ENCODE data around the gene CHCHD5. TPM values are rescaled to one million over a fixed set of nuclear protein-coding genes. Genes with fewer than 3 reads are reported as not detected.
"Not testable (repeated sequence)": the region's sequence is repeated elsewhere in the genome, so short reads cannot be mapped to it uniquely, and the experiment has no call there.

Gene CHCHD5
- polyA plus RNA-seq, 4 donors: 28.0 to 50.8 (median 38.8) TPM

GRCh38 chr2:112606547-112606946 is 22.1 kb downstream of the CHCHD5 start:
- DNase-seq (peak in 1 of 2 donors; percentile 92), FAIRE-seq (no peak)
- 38 to 54% (median 50%) methylated on average over 4 of the region's 4 CpGs for WGBS, 3 donors

DNA sequence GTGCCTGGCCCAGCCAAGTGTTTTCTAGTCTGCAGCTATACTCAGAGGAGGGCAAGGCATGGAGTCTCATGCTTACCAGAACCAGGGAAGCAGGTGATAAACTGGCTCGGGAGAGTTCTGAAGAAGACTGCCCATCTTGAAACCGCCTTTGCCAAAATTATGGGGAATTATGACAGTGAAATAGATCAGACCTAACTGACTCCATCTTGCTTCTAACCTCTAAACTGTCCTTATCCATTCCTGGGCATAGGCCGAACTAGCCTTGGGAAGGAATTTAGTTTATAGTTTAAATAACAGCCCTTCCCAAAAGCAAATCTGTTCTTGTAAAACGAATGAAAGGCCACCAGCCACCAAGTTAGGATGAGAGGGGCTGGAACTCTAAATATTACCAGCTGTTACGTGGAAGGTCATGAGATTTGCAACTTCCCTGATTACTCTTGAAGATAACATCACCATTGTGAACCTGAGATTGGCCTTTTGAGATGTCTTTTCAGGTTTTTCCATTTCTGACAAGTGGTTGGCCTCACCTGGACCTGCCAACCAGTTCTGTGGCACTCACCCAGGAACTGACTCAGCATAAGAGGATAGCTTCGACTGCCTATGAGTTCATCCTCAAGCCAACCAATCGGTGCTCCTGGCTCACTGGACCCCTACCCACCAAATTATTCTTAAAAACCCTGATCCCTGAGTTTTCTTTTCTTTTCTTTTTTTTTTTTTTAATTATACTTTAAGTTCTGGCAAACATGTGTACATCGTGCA is 23.4 kb downstream of the CHCHD5 start:
- DNase-seq: no peak
- no peak for FAIRE-seq
- no peaks in the 10 kb centered on the region for H3K36me3 ChIP-seq (ENCODE audit: control insufficient read depth in 3 of 3, insufficient read depth in 2 of 3, low read depth in 1 of 3, low read length in 3 of 3)
- H3K4me1 ChIP-seq (ENCODE audit: control insufficient read depth in 3 of 3, insufficient read depth in 2 of 3, low read depth in 1 of 3, low read length in 2 of 3): peaks cover 0 to 3% (median 0%) of the 10 kb centered on the region in 3 donors
- WGBS, 3 donors: 80 to 86% (median 82%) methylated on average over 8 of the region's 8 CpGs
- H3K4me3 ChIP-seq (ENCODE audit: low read depth in 1 of 3, low read length in 3 of 3): no peak overlapping the region
- no peak overlapping the region for H3K27ac ChIP-seq (ENCODE audit: low read depth in 1 of 3, low read length in 2 of 3)
- peaks cover 0 to 3% of the 10 kb centered on the region in 2 donors for H3K9me3 ChIP-seq (ENCODE audit: control insufficient read depth in 2 of 2, insufficient read depth in 1 of 2, low read depth in 1 of 2, low read length in 1 of 2)
- H3K27me3 ChIP-seq (ENCODE audit: control insufficient read depth in 3 of 3, insufficient read depth in 3 of 3, low read length in 3 of 3): no peaks in the 10 kb centered on the region

More at GRCh38 chr2:112606547-112606946, 22.1 kb downstream of the CHCHD5 start:
- Histone ChIP-seq H3K4me3 (ENCODE audit: low read depth in 1 of 3, low read length in 3 of 3) (no peak overlapping the region), H3K9me3 (ENCODE audit: control insufficient read depth in 2 of 2, insufficient read depth in 1 of 2, low read depth in 1 of 2, low read length in 1 of 2) (peaks cover 0 to 3% of the 10 kb centered on the region in 2 donors), H3K36me3 (ENCODE audit: control insufficient read depth in 3 of 3, insufficient read depth in 2 of 3, low read depth in 1 of 3, low read length in 3 of 3) (no peaks in the 10 kb centered on the region), H3K27me3 (ENCODE audit: control insufficient read depth in 3 of 3, insufficient read depth in 3 of 3, low read length in 3 of 3) (no peaks in the 10 kb centered on the region), H3K4me1 (ENCODE audit: control insufficient read depth in 3 of 3, insufficient read depth in 2 of 3, low read depth in 1 of 3, low read length in 2 of 3) (peaks cover 0 to 3% (median 0%) of the 10 kb centered on the region in 3 donors), H3K27ac (ENCODE audit: low read depth in 1 of 3, low read length in 2 of 3) (peak overlapping the region in 2 of 3 donors; percentile 69 to 79)

- not testable (repeated sequence) for FAIRE-seq; H3K27me3 ChIP-seq (ENCODE audit: control insufficient read depth in 3 of 3, insufficient read depth in 3 of 3, low read length in 3 of 3); H3K36me3 ChIP-seq (ENCODE audit: control insufficient read depth in 3 of 3, insufficient read depth in 2 of 3, low read depth in 1 of 3, low read length in 3 of 3); H3K4me3 ChIP-seq (ENCODE audit: low read depth in 1 of 3, low read length in 3 of 3); H3K27ac ChIP-seq (ENCODE audit: low read depth in 1 of 3, low read length in 2 of 3); H3K4me1 ChIP-seq (ENCODE audit: control insufficient read depth in 3 of 3, insufficient read depth in 2 of 3, low read depth in 1 of 3, low read length in 2 of 3); H3K9me3 ChIP-seq (ENCODE audit: control insufficient read depth in 2 of 2, insufficient read depth in 1 of 2, low read depth in 1 of 2, low read length in 1 of 2); DNase-seq
- 84 to 97% (median 94%) methylated on average over 4 of the region's 4 CpGs for WGBS, 3 donors
Measured at GRCh38 chr2:112609320-112609719, 24.9 kb downstream of the CHCHD5 start.

DNA sequence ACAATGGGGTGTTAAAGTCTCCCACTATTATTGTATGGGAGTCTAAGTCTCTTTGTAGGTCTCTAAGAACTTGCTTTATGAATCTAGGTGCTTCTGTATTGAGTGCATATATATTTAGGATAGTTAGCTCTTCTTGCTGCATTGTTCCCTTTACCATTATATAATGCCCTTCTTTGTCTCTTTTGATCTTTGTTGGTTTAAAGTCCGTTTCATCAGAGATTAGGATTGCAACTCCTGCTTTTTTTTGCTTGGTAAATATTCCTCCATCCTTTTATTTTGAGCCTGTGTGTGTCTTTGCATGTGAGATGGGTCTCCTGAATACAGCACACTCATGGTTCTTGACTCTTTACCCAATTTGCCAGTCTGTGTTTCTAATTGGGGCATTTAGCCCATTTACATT is 27.9 kb downstream of the CHCHD5 start:
- 15 to 67% (median 33%) methylated on average over 1 of the region's 1 CpG for WGBS, 3 donors
- H3K4me3 ChIP-seq (ENCODE audit: low read depth in 1 of 3, low read length in 3 of 3); DNase-seq; H3K36me3 ChIP-seq (ENCODE audit: control insufficient read depth in 3 of 3, insufficient read depth in 2 of 3, low read depth in 1 of 3, low read length in 3 of 3); FAIRE-seq; H3K4me1 ChIP-seq (ENCODE audit: control insufficient read depth in 3 of 3, insufficient read depth in 2 of 3, low read depth in 1 of 3, low read length in 2 of 3); H3K9me3 ChIP-seq (ENCODE audit: control insufficient read depth in 2 of 2, insufficient read depth in 1 of 2, low read depth in 1 of 2, low read length in 1 of 2); H3K27me3 ChIP-seq (ENCODE audit: control insufficient read depth in 3 of 3, insufficient read depth in 3 of 3, low read length in 3 of 3); H3K27ac ChIP-seq (ENCODE audit: low read depth in 1 of 3, low read length in 2 of 3): not testable (repeated sequence)

DNA sequence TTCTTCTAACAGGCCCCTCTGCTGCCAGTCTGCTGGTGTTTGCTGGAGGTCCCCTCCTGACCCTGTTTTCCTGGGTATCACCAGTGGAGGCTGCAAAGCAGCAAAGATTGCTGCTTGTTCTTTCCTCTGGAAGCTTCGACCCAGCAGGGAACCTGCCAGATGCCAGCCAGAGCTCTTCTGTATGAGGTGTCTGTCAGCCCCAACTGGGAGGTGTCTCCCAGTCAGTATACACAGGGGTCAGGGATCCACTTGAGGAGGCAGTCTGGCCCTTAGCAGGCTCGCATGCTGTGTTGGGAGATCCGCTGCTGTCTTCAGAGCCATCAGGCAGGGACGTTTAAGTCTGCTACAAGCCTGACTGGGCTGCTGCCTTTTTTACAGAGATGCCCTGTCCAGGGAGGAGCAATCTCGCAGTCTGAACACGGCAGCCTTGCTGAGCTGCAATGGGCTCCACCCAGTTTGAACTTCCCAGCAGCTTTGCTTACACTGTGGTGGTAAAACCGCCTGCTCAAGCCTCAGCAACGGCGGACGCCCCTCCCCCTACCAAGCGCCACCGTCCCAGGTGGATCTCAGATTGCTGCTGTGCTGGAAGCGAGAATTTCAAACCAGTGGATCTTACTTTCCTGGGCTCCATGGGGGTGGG is 29.9 kb downstream of the CHCHD5 start:
- Histone ChIP-seq H3K4me3 (ENCODE audit: low read depth in 1 of 3, low read length in 3 of 3) (no peak overlapping the region), H3K27me3 (ENCODE audit: control insufficient read depth in 3 of 3, insufficient read depth in 3 of 3, low read length in 3 of 3) (no peaks in the 10 kb centered on the region), H3K9me3 (ENCODE audit: control insufficient read depth in 2 of 2, insufficient read depth in 1 of 2, low read depth in 1 of 2, low read length in 1 of 2) (no peaks in the 10 kb centered on the region), H3K27ac (ENCODE audit: low read depth in 1 of 3, low read length in 2 of 3) (no peak overlapping the region), H3K4me1 (ENCODE audit: control insufficient read depth in 3 of 3, insufficient read depth in 2 of 3, low read depth in 1 of 3, low read length in 2 of 3) (peaks cover 0 to 4% (median 0%) of the 10 kb centered on the region in 3 donors), H3K36me3 (ENCODE audit: control insufficient read depth in 3 of 3, insufficient read depth in 2 of 3, low read depth in 1 of 3, low read length in 3 of 3) (no peaks in the 10 kb centered on the region)
- FAIRE-seq (no peak), DNase-seq (peak in 1 of 2 donors; percentile 40)
- 74 to 88% (median 83%) methylated on average over 13 of the region's 13 CpGs for WGBS, 3 donors

DNA sequence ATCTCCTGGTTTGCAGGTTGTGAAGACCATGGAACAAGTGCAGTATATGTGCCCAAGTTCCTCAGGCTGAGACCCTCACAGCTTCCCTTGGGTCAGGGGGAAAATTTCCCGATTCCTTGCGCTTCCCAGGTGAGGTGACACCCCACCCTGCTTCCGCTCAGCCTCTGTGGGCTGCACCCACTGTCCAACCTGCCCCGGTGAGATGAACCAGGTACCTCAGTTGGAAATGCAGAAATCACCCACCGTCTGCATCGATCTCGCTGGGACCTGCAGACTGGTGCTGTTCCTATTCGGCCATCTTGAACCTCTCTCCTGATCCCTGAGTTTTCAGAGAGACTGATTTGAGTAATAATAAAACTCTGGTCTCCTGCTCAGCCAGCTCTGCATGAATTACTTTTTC is 30.6 kb downstream of the CHCHD5 start:
- 97 to 98% (median 97%) methylated on average over 8 of the region's 8 CpGs for WGBS, 3 donors
- Histone ChIP-seq H3K27ac (ENCODE audit: low read depth in 1 of 3, low read length in 2 of 3) (no peak overlapping the region), H3K9me3 (ENCODE audit: control insufficient read depth in 2 of 2, insufficient read depth in 1 of 2, low read depth in 1 of 2, low read length in 1 of 2) (no peaks in the 10 kb centered on the region), H3K36me3 (ENCODE audit: control insufficient read depth in 3 of 3, insufficient read depth in 2 of 3, low read depth in 1 of 3, low read length in 3 of 3) (no peaks in the 10 kb centered on the region), H3K4me3 (ENCODE audit: low read depth in 1 of 3, low read length in 3 of 3) (no peak overlapping the region), H3K4me1 (ENCODE audit: control insufficient read depth in 3 of 3, insufficient read depth in 2 of 3, low read depth in 1 of 3, low read length in 2 of 3) (peaks cover 0 to 4% (median 0%) of the 10 kb centered on the region in 3 donors), H3K27me3 (ENCODE audit: control insufficient read depth in 3 of 3, insufficient read depth in 3 of 3, low read length in 3 of 3) (no peaks in the 10 kb centered on the region)
- FAIRE-seq (no peak), DNase-seq (no peak)

- FAIRE-seq; DNase-seq; H3K9me3 ChIP-seq (ENCODE audit: control insufficient read depth in 2 of 2, insufficient read depth in 1 of 2, low read depth in 1 of 2, low read length in 1 of 2); H3K36me3 ChIP-seq (ENCODE audit: control insufficient read depth in 3 of 3, insufficient read depth in 2 of 3, low read depth in 1 of 3, low read length in 3 of 3); H3K27me3 ChIP-seq (ENCODE audit: control insufficient read depth in 3 of 3, insufficient read depth in 3 of 3, low read length in 3 of 3); H3K4me1 ChIP-seq (ENCODE audit: control insufficient read depth in 3 of 3, insufficient read depth in 2 of 3, low read depth in 1 of 3, low read length in 2 of 3); H3K27ac ChIP-seq (ENCODE audit: low read depth in 1 of 3, low read length in 2 of 3); H3K4me3 ChIP-seq (ENCODE audit: low read depth in 1 of 3, low read length in 3 of 3): not testable (repeated sequence)
- WGBS, 3 donors: 75 to 89% (median 85%) methylated on average over 2 of the region's 2 CpGs
Measured at GRCh38 chr2:112615798-112616197, 31.4 kb downstream of the CHCHD5 start.

DNA sequence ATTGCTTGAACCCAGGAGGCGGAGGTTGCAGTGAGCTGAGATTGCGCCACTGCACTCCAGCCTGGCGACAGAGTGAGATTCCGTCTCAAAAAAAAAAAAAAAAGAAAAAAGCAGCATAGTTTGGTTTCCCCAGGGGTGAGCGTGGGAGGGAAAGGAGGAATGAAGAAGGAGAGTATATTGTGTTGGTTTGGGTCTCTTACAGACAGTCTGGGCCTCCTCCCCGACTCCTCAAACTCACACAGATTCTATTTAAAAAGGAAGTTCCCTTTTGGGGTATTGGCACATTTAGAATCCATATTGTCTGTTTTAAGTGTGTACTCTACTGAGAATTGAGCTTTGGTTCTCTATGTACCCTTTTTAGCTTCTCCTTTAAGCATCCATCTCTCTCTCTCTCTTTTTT is 34.0 kb downstream of the CHCHD5 start:
- Histone ChIP-seq H3K27ac (ENCODE audit: low read depth in 1 of 3, low read length in 2 of 3) (no peak overlapping the region), H3K4me1 (ENCODE audit: control insufficient read depth in 3 of 3, insufficient read depth in 2 of 3, low read depth in 1 of 3, low read length in 2 of 3) (peaks cover 0 to 4% (median 0%) of the 10 kb centered on the region in 3 donors), H3K4me3 (ENCODE audit: low read depth in 1 of 3, low read length in 3 of 3) (no peak overlapping the region), H3K9me3 (ENCODE audit: control insufficient read depth in 2 of 2, insufficient read depth in 1 of 2, low read depth in 1 of 2, low read length in 1 of 2) (no peaks in the 10 kb centered on the region), H3K36me3 (ENCODE audit: control insufficient read depth in 3 of 3, insufficient read depth in 2 of 3, low read depth in 1 of 3, low read length in 3 of 3) (no peaks in the 10 kb centered on the region), H3K27me3 (ENCODE audit: control insufficient read depth in 3 of 3, insufficient read depth in 3 of 3, low read length in 3 of 3) (no peaks in the 10 kb centered on the region)
- FAIRE-seq: no peak
- WGBS, 3 donors: 90 to 98% (median 91%) methylated on average over 4 to 6 of the region's 6 CpGs
- no peak for DNase-seq
